B cell (primary cell): Measurements from ENCODE around the gene DSTYK. TPM values are rescaled to one million over a fixed set of nuclear protein-coding genes. Genes with fewer than 3 reads are reported as not detected.

Experiments
- ATAC-seq: fragments of 200-7000 bp; cut with Tn5 transposase; one replicate; pipeline ENCODE4 v1.10.0; 2021; ENCODE audit warnings: low read depth, mild to moderate bottlenecking, moderate number of reproducible peaks, moderate library complexity
- CTCF ChIA-PET: fragments of 350-600 bp; sonication (Branson Sonifier 250); formaldehyde crosslinking; loops from one replicate; lab custom pipeline; 2021; ENCODE audit warnings: antibody characterized with exemption, inconsistent platforms; lab: Charles Lee
- POLR2A ChIA-PET: fragments of 350-600 bp; sonication (Branson Sonifier 250); formaldehyde crosslinking; loops from one replicate; lab custom pipeline; 2021; ENCODE audit warnings: antibody characterized with exemption; lab: Charles Lee
- DNase-seq: peaks from one replicate; pipeline ENCODE4 v3.0.0; 2013
- H2AFZ ChIP-seq: 2 replicates; pipeline ENCODE4 v1.6.1; 2012; ENCODE audit warnings: mild to moderate bottlenecking, low read depth, low read length; ENCODE audit not compliant: insufficient read depth, poor library complexity, severe bottlenecking
- H3K27ac ChIP-seq, 2 donors: 1 replicate in 1 of 2; 2 replicates in 1 of 2; pipeline ENCODE4 v1.5.1; 2012 to 2013; ENCODE audit warnings: low read length in 2 of 2, mild to moderate bottlenecking in 2 of 2, moderate library complexity in 1 of 2
- H3K27me3 ChIP-seq, 4 experiments: fragments of 200-600 bp in 1 of 4; sonication (generic) in 1 of 4; replicated peaks in 1 of 4; 1 replicate in 2 of 4; 2 replicates in 2 of 4; pipeline versions ENCODE4 v1.6.1 to v1.7.0; 2013 to 2016; ENCODE audit warnings: low read length in 3 of 4, mild to moderate bottlenecking in 2 of 4, mixed read lengths in 1 of 4, moderate library complexity in 1 of 4; ENCODE audit not compliant: insufficient read depth in 4 of 4, control insufficient read depth in 3 of 4; ENCODE audit errors: control extremely low read depth in 1 of 4
- H3K36me3 ChIP-seq, 2 experiments: replicated peaks in 1 of 2; 1 replicate in 1 of 2; 2 replicates in 1 of 2; pipeline versions ENCODE4 v1.6.1 to v1.7.1; 2013; ENCODE audit warnings: low read length in 1 of 2; ENCODE audit not compliant: insufficient read depth in 2 of 2, control insufficient read depth in 1 of 2; ENCODE audit errors: control extremely low read depth in 1 of 2, extremely low read depth in 1 of 2
- H3K4me1 ChIP-seq, 2 donors: fragments of 200-600 bp in 1 of 2; sonication (generic) in 1 of 2; 1 replicate in 1 of 2; 2 replicates in 1 of 2; pipeline versions ENCODE4 v1.5.1 to v1.6.1; 2013 to 2017; ENCODE audit warnings: low read length in 2 of 2; ENCODE audit not compliant: control insufficient read depth in 2 of 2, insufficient read depth in 2 of 2
- H3K4me2 ChIP-seq: replicated peaks from 2 replicates; pipeline ENCODE3; 2012; ENCODE audit warnings: mild to moderate bottlenecking, low read depth, low read length; ENCODE audit not compliant: poor library complexity, severe bottlenecking
- H3K4me3 ChIP-seq, 5 experiments: fragments of 200-600 bp in 1 of 5; sonication (generic) in 1 of 5; 1 replicate in 3 of 5; 2 replicates in 2 of 5; pipeline versions ENCODE4 v1.5.1 to v1.7.0; 2011 to 2016; ENCODE audit warnings: low read length in 4 of 5, mild to moderate bottlenecking in 4 of 5, low read depth in 2 of 5, control low read depth in 1 of 5, moderate library complexity in 1 of 5; ENCODE audit not compliant: insufficient read depth in 1 of 5; ENCODE audit errors: control extremely low read depth in 1 of 5, extremely low read depth in 1 of 5
- H3K79me2 ChIP-seq: fragments of 200-600 bp; sonication (generic); one replicate; pipeline ENCODE4 v1.6.0; 2016; ENCODE audit warnings: low read length; ENCODE audit not compliant: control insufficient read depth, insufficient read depth
- H3K9ac ChIP-seq: fragments of 200-600 bp; sonication (generic); 2 replicates; pipeline ENCODE4 v1.6.1; 2017; ENCODE audit warnings: mild to moderate bottlenecking, low read length, moderate library complexity
- H3K9me3 ChIP-seq, 3 donors: one replicate each; pipeline versions ENCODE4 v1.6.1 to v1.7.1; 2013; ENCODE audit warnings: low read length in 2 of 3; ENCODE audit not compliant: control insufficient read depth in 2 of 3, insufficient read depth in 1 of 3; ENCODE audit errors: control extremely low read depth in 1 of 3
- H4K20me1 ChIP-seq: 2 replicates; pipeline ENCODE4 v1.6.0; 2012; ENCODE audit warnings: mild to moderate bottlenecking, low read length; ENCODE audit not compliant: insufficient read depth, control insufficient read depth, poor library complexity, severe bottlenecking
- H3K27ac Mint-ChIP-seq: one replicate; pipeline ENCODE4 v1.8.0; 2021; ENCODE audit warnings: mixed read lengths
- H3K27me3 Mint-ChIP-seq: one replicate; pipeline ENCODE4 v1.8.0; 2021; ENCODE audit warnings: mixed read lengths
- H3K4me1 Mint-ChIP-seq: one replicate; pipeline ENCODE4 v1.8.0; 2021; ENCODE audit warnings: mixed read lengths
- H3K4me3 Mint-ChIP-seq: one replicate; pipeline ENCODE4 v1.8.0; 2021; ENCODE audit warnings: mixed read lengths
- H3K9me3 Mint-ChIP-seq: one replicate; pipeline ENCODE4 v1.8.0; 2022; ENCODE audit warnings: mixed read lengths; ENCODE audit not compliant: insufficient read depth
- CTCF ChIP-seq: fragments of 200-600 bp; IDR thresholded peaks from one replicate; pipeline ENCODE4 v1.8.0; 2022; ENCODE audit warnings: antibody characterized with exemption, mild to moderate bottlenecking
- EZH2 ChIP-seq: IDR thresholded peaks from 2 replicates; pipeline ENCODE4 v1.6.1; 2012; ENCODE audit warnings: borderline replicate concordance, low read depth, mild to moderate bottlenecking, moderate library complexity, low read length; ENCODE audit not compliant: insufficient read depth, poor library complexity, severe bottlenecking
- intact Hi-C: fragments of 100-400 bp; cut with micrococcal nuclease; formaldehyde crosslinking; loops from one replicate; pipeline ENCODE4 v1.10.0; 2022
- polyA plus RNA-seq: library from polyadenylated mRNA; depleted of rRNA; stranded (reverse); fragments of >200 nt; gene quantifications from 2 replicates; pipeline ENCODE4 v1.2.3, GENCODE V29; 2012
- total RNA-seq, 2 donors: library from RNA; stranded (reverse); fragments of 120-200 nt in 1 of 2; gene quantifications; 1 replicate in 1 of 2; 2 replicates in 1 of 2; pipeline versions ENCODE4 v1.2.3 to v1.2.4, GENCODE V29; 2013 to 2022

Gene DSTYK
- total and polyA plus RNA-seq, 2 donors (not counting 1 experiment from before 2014, with no cell fraction given): 3.6 to 15.7 TPM

GRCh38 chr1:205205055-205205454, 6.4 kb downstream of the DSTYK start:
- no peaks in the 10 kb centered on the region for H3K9me3 ChIP-seq
- POLR2A ChIA-PET: no interaction called here
- TF ChIP-seq EZH2 (no peak), CTCF (no peak)
- peaks cover 28% of the 10 kb centered on the region for H3K4me1 Mint-ChIP-seq
- CTCF ChIA-PET: interaction anchor here (1.9 kb wide), 1 partner anchor 64 kb away, joined by 6 read pairs; no protein-coding TSS in a partner anchor
- peaks cover 2% of the 10 kb centered on the region in 2 donors for H3K4me1 ChIP-seq
- H3K4me3 Mint-ChIP-seq: no peak overlapping the region
- ATAC-seq: no peak
- no peaks in the 10 kb centered on the region for H3K27me3 Mint-ChIP-seq
- no peak overlapping the region for H3K27ac ChIP-seq
- H3K9ac ChIP-seq: no peak overlapping the region
- no peaks in the 10 kb centered on the region for H3K36me3 ChIP-seq
- H3K27ac Mint-ChIP-seq: no peak overlapping the region
- no peaks in the 10 kb centered on the region for H3K27me3 ChIP-seq
- intact Hi-C loops: no loop called here
- DNase-seq: no peak
- peaks cover 89% of the 10 kb centered on the region for H3K79me2 ChIP-seq
- H2AFZ ChIP-seq: no peak overlapping the region
- H3K9me3 Mint-ChIP-seq: no peaks in the 10 kb centered on the region
- H4K20me1 ChIP-seq: peaks cover 41% of the 10 kb centered on the region
- H3K4me2 ChIP-seq: no peak overlapping the region
- no peak overlapping the region for H3K4me3 ChIP-seq

GRCh38 chr1:205204552-205204951, 7.0 kb downstream of the DSTYK start:
- Histone ChIP-seq H3K27ac (no peak overlapping the region), H4K20me1 (peaks cover 46% of the 10 kb centered on the region), H3K79me2 (peaks cover 89% of the 10 kb centered on the region), H3K4me3 (no peak overlapping the region), H3K4me1 (no peaks in the 10 kb centered on the region), H3K4me2 (no peak overlapping the region), H2AFZ (no peak overlapping the region), H3K9me3 (no peaks in the 10 kb centered on the region), H3K9ac (no peak overlapping the region), H3K27me3 (no peaks in the 10 kb centered on the region), H3K36me3 (no peaks in the 10 kb centered on the region)
- Mint-ChIP-seq H3K27me3 (no peaks in the 10 kb centered on the region), H3K9me3 (no peaks in the 10 kb centered on the region), H3K4me3 (no peak overlapping the region), H3K4me1 (peaks cover 28% of the 10 kb centered on the region), H3K27ac (no peak overlapping the region)
- ATAC-seq: no peak
- intact Hi-C loops: no loop called here
- DNase-seq: no peak
- CTCF ChIA-PET: interaction anchor here (1.9 kb wide), 1 partner anchor 63 kb away, joined by 6 read pairs; no protein-coding TSS in a partner anchor
- POLR2A ChIA-PET: no interaction called here
- no peak for TF ChIP-seq CTCF
- no peak for TF ChIP-seq EZH2
